ENCODE measurements around the gene SCP2. TPM values are rescaled to one million over a fixed set of nuclear protein-coding genes. Genes with fewer than 3 reads are reported as not detected.
"Not testable (repeated sequence)": the region's sequence is repeated elsewhere in the genome, so short reads cannot be mapped to it uniquely, and the experiment has no call there.

The SCP2 gene
- total RNA-seq, 1 donor from 2014 or later, result 138 TPM

DNA sequence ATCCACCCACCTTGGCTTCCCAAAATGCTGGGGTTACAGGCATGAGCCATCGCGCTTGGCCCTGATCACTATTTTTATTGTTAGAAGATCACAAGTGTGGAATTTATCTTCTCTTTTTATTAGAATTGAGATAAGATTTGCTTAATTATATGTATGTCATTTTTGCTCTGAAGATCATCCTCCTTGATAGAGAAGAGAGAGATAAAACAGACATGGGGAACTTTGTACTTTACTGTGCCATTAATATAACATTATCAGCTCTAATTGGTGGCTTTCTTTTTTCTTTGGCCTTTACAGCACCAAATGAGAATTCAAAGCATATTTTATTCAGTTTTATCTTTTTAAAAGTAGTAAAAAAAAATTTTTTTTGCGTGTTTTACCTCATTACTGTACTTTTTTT lies 46.8 kb downstream of the SCP2 start:
- DNase-seq (ENCODE audit: low spot score), result no peak

DNA sequence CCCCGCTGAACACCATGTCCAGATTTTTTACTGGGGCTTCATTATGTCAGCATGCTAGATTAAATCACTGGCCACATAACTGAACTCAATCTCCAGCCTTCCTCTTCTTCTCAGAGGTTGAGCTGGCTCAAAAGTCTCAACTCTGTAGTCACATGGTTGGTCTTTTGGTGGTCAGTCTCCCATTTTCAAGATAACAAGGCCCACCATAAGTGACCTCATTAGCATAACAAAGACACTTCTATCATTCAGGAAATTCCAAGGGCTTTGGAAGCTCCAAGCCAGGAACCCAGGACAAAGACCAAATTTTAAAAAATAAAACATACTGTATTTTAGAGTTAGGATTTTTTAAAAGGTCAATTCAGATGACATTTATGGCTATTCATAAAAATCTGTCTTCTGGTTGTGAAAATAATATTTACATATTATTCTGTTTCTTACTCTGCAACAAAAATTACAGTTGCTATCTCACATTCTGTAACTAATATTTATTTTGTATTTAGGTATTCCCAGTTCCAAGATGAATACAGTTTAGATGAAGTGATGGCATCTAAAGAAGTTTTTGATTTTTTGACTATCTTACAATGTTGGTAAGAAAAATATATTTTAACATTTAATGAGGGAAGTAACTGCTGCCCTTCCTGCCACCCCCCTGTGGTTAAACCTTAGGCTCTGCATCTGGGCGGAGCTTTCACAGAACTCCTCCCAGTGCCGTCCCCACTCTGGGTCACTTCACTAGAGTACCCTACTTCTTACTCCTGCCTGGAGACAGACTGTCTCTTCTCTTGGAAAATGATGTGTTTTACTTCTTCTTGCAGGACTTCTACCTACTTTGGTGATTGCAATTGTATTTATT lies 49.3 kb downstream of the SCP2 start:
- DNase-seq (ENCODE audit: low spot score), result no peak

GRCh38 chr1:52978045-52978444 lies 51.0 kb downstream of the SCP2 start:
- no peak for DNase-seq (ENCODE audit: low spot score)

- DNase-seq (ENCODE audit: low spot score), result not testable (repeated sequence)
Observed at GRCh38 chr1:52992733-52993132, 65.7 kb downstream of the SCP2 start.

DNA sequence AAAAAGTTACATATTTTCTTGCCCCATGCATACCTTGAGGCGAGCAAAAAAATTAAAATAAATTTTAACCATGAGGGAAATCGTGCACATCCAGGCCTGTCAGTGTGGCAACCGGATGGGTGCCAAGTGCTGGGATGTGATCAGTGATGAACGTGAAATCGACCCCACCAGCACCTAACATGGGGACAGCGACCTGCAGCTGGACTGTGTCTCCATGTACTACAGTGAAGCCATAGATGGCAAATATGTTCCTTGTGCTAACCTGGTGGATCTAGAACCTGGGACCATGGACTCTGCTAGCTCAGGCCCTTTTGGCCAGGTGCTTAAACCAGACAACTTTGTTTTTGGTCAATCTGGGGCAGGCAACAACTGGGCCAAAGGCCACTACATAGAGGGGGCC lies 67.6 kb downstream of the SCP2 start:
- DNase-seq (ENCODE audit: low spot score), result no peak

GRCh38 chr1:52996653-52997052 lies 69.6 kb downstream of the SCP2 start:
- DNase-seq (ENCODE audit: low spot score), result no peak

GRCh38 chr1:53001128-53001527 lies 74.1 kb downstream of the SCP2 start:
- DNase-seq (ENCODE audit: low spot score), result no peak

- DNase-seq (ENCODE audit: low spot score), result not testable (repeated sequence)
Observed at GRCh38 chr1:53006612-53007011, 79.5 kb downstream of the SCP2 start.

GRCh38 chr1:53010247-53010646 lies 83.2 kb downstream of the SCP2 start:
- not testable (repeated sequence) for DNase-seq (ENCODE audit: low spot score)

DNA sequence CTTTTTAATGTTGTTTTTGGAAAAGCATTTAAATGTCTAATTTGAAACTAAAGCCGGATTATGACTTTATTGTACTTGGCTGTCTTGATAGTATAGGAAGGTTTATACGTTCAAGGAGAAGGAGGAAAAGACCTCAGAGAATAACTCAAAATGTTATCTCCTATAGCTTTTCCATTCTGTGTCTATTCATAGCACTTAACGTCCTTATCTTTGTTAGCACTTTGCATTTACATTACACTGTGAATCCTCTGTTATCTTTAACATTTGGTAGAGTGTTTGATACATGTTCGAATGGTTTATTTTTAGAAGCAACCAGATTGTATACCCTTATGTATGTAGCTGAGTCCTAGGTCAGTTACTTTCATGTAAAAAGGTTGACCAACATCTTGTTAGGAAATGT lies 84.1 kb downstream of the SCP2 start:
- DNase-seq (ENCODE audit: low spot score), result no peak

DNA sequence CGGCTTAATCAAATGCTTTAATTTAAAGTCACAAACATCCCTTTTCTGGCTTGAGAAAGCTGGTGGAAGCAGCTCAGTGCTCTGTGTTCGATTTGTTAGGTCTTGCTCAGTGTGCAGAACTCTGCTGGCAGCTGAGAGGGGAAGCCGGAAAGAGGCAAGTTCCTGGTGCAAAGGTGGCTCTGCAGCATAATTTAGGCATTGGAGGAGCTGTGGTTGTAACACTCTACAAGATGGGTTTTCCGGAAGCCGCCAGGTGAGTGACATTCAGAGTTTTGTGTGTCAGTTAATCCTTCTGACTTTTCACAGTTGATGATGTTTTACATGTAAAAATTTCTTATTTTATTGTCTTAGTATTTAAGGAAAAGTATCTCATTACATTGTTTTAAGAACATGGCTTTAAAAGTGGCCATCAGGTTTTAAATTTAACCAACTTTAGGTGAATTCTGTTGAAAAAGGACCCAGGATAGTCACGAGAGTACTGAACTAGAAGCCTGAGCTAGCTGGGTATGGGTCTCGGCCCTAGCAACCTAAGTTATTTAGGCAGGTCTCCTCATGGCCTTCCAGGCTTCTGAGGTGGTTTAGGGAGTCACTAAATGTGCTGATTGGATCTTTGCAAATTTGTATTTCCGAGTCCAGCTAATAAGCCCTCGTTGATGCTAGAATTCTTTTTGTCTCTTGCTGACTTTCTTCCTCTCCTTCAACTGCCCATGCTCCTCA lies 87.9 kb downstream of the SCP2 start:
- DNase-seq (ENCODE audit: low spot score), result peak; percentile 81

DNA sequence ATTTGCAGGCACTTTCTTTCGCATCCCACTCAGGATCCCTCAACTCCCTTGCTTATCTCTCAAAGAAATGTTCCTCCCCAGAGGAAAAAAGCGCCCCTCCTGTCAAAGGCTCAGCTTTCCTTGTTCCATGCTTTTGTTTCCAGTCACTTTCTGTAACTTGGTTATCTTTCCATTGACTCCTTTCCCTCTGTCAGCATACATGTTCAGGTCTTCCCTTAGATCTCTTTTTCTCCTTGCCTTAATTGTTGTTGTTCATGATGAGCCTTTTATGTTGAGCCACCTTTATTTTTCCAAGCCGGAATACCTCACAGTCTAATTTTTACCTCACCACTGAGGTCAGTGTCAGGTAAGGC lies 88.4 kb downstream of the SCP2 start:
- DNase-seq (ENCODE audit: low spot score), result no peak

- DNase-seq (ENCODE audit: low spot score), result no peak
Observed at GRCh38 chr1:53016705-53017104, 89.6 kb downstream of the SCP2 start.

DNA sequence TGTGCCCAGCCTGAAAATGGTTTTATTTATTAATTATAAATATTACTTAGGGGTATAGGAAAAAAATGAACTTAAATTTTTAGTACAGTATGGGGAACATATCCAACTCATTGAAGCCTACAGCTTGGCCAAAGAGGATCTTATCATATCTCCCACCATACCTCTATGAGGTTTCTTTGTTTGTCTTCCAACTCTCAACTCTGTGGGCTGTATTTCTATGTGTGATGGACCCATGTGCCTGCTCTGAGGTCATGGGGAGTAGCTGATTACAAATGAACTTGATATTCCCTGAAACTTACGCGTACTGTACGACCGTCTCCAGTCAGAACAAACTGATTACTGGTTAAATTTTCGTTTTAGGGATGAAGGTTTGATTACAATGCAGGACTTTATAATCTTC lies 93.5 kb downstream of the SCP2 start:
- DNase-seq (ENCODE audit: low spot score), result no peak

DNA sequence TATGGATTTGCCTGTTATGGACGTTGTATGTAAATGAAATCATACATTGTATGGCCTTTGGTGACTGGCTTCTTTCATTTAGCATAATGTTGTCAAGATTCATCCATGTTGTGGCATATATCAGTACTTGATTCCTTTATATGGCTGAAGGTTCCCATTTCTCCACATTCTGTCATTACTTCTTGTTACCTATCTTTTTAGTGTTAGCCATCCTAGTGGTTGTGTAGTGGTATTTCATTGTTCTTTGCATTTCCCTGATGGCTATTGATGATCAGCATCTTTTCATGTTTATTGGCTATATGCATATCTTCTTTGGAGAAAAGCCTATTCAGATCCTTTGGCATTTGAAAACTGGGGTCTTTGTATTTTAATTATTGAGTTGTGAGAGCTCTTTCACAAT lies 95.1 kb downstream of the SCP2 start:
- no peak for DNase-seq (ENCODE audit: low spot score)

GRCh38 chr1:53023546-53023945 lies 96.5 kb downstream of the SCP2 start:
- DNase-seq (ENCODE audit: low spot score), result no peak

GRCh38 chr1:53024117-53024516 lies 97.0 kb downstream of the SCP2 start:
- DNase-seq (ENCODE audit: low spot score), result no peak

DNA sequence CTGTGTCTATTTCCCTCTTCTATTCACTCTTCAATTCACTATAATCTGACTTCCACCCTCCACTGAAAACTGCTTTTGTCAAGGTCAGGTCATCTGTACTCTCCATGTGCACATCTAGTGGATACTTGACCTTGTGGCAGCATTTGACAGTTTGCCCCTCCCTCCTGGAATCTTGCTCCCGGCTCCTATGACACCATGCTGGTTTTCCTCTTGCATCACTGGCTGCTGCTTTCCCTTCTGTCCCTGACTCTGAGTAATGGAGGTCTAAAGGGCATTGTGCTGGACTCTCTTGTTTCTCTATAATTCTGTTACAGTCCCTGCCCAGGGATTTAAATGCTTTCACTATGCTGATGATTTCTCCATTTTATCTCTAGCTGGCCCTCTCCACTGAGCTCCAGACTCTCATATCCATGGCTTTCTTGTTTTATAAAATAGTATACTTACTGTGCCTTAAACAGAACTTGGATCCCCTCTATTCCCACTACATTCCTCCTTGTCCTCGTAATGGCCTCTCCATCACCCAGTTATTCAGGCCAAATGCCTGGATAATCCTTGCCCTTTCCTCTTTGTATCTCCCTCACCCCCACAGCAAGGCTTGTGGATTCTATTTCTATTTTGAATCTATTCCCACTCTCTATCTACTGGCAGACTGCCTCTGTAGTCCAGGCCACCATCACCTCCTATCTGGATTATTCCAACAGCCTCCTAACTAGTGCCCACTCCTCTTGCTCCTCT lies 98.1 kb downstream of the SCP2 start:
- DNase-seq (ENCODE audit: low spot score), result peak; percentile 44

DNA sequence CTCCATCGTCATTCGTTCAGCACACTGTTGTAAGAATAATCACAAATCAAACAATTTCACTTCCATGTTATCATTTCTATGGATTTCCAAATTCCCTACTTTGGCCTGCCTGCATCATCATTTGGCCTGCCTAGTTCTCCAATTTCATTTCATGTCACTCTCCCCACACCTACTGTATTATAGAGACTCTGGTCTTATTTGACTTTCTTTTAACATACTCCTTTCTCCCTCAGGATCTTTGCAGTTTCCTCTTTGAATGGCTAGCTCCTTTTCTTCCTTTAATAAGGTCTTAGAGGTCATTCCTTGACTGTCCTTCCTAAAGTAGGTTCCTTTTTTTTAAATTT lies 98.7 kb downstream of the SCP2 start:
- DNase-seq (ENCODE audit: low spot score), result no peak

DNA sequence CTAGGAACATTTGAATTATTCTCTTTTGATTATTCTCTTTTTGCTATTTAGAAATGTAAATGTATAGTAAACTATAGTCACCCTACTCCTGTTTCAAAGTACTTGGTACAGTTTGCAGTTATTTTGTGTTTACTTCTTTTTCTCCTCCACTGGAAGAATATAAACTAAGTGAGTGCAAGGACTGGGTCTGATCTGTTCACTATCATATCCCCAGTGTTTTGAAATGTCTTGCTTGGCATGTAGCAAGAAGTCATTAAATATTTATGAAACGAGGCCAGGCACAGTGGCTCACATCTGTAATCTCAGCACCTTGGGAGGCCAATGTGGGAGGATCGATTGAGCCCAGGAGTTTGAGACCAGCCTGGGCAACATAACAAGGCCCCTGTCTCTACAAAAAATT lies 99.2 kb downstream of the SCP2 start:
- no peak for DNase-seq (ENCODE audit: low spot score)

- no peak for DNase-seq (ENCODE audit: low spot score)
Observed at GRCh38 chr1:53031732-53032131, 104.7 kb downstream of the SCP2 start.

GRCh38 chr1:53037159-53037558 lies 110.1 kb downstream of the SCP2 start:
- no peak for DNase-seq (ENCODE audit: low spot score)

DNA sequence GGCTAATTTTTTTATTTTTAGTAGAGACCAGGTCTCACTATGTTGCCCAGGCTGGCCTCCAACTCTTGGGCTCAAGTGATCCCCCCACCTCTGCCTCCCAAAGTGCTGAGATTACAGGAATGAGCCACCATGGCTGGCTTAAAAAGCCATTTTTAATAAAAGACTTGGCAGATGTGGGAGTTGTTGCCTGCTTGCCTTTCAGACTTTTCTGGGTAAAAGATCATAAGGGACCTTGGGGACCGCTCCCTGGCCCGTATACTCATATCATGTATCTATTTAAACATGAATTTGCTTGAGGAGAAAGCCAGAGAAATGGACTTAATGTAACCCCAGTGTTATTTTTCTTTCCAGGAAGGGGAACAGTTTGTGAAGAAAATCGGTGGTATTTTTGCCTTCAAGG lies 111.5 kb downstream of the SCP2 start:
- DNase-seq (ENCODE audit: low spot score), result no peak
